8988T (cell line): ENCODE measurements around the gene PHC3.
"Not testable (repeated sequence)": the region's sequence is repeated elsewhere in the genome, so short reads cannot be mapped to it uniquely, and the experiment has no call there.

Experiments
- DNase-seq: peaks from one replicate; pipeline ENCODE4 v3.0.0; 2011

The PHC3 gene

DNA sequence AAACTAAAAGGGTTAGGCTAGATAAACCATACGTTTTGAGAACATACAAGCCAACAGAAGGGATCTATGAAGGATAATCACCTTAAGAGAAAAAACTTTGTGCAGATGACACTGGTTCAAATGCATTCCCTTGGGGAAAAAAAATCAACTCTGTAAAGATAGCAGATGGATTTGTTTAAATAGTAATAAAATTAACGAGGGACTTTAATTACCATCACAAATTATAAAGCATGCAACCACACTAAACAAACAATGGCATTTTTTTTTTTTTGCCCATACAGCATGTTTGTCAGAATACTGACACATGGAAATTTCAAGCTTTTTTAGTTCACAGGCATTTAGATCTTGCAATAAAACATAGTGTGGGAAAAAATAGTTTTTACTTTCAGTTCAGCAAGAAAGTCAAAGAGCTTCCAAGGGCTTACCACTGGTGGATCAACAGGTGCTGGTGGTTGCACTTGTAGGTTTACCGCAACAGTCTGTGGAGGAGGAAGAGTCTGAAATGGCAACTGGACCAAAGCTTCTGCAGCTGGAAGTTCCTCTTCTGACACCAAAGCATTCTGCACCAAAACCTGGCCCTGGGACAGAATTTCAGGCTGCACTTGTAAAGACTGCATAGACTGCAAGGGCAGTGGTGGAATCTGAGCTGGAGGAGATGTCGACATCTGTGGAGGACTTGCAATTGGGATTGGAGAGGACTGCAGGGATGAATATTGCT lies 53.1 kb downstream of the PHC3 start:
- DNase-seq: no peak

DNA sequence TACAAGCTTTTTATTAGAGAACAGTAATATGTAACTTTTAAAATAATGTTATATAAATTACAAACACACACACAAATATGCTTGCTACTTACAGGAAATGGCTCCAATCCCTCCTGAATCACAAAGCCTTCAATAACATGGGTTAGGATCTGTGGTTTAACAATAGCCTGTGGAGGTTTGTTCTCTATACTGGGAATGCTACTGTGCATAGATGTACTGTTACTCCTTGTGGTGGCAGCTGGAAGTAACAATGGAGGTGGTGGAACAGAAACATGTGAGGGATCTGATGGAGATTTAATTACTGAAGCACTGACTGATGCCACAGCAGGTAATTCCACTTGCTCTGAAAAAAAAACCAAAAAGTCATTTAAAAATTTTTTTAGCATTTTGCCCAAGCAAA lies 64.4 kb downstream of the PHC3 start:
- DNase-seq: no peak

DNA sequence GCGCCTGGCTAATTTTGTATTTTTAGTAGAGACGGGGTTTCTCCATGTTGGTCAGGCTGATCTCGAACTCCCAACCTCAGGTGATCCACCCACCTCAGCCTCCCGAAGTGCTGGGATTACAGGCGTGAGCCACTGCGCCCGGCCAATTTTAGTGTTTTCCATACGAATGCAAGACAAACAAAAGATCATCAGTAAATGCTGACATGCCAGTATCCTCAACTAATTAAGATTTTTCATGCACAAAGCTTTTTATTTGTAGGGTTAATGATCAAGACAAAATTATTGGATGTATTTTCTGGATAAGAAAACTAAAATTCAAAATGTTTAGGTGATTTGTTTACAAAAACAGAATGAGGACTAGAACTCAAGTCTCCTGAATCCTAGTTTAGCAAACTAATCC lies 67.4 kb downstream of the PHC3 start:
- DNase-seq: not testable (repeated sequence)

DNA sequence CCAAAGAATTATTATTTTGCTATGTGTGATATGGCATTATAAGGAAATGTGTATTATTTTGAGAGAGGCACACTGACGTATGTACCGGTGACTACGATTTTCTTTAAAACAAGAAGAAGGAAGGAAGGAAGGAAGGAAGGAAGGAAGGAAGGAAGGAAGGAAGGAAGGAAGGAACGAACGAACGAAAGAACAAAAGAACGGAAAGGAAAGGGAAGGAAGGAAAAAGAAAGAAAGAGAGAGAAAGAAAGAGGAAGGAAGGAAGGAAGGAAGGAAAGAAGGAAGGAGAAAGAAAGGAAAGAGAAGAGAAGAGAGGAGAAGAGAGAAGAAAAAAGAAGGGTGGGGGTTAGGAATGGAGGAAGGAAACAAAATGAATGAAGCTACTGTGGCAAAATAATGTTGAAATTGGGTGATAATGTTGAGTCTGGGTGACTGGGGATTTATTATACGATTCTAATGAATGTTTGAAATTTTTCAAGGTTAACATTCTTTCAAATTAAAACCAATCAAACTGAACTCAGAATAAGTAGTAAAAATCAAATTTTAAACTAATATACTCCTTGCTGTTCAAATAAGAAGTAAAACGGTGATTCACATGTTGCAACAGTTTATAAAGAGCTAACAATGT lies 70.3 kb downstream of the PHC3 start:
- DNase-seq: no peak

DNA sequence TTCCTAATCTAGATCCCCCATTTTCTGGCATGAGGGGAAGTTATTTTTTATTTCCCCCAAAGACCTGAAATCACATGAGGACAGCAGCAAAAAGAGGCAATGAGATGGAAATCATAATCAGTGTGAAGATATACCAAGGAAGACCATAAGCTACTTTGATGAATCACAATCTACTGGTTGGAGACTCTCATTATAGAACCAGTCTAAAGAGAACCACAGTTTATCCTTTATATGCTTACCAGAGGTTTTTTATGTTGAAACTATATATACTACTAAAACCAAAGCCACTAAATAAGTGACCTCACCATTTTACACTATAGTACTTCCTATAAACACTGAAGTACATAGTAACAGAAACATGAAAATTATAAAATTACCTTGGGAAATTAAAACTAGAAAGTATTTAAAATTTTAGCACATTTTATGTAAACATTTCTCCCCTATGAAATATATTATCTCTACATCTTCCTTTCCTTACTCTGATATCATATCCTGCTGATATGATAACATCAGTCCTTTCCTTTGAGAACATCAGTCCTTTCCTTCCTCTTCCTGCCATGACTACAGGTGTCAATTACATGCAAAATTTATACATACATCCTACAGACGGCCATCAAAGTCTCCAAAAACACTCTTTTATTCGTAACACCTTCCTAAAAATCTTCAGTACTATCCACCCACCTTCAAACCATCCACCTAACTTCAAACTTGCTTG lies 71.8 kb downstream of the PHC3 start:
- DNase-seq: no peak

DNA sequence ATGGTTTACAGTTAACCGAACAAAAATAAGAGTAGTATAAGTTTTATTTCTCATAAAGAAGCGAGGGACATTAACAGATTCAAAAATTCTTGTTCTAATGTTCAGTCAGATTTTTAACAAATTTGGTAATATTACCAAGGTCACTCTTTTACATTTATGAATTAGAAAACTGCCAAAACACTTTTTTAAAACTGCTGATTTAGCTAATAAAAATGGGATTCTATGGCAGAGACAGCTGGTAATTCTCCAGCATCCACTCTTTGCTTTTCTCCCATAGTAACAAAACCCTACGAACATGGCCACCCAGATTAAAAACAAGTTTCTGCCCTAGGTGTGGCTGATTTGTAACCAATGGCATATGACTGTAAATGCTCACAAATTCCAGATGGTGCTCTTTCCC lies 72.6 kb downstream of the PHC3 start:
- no peak for DNase-seq

DNA sequence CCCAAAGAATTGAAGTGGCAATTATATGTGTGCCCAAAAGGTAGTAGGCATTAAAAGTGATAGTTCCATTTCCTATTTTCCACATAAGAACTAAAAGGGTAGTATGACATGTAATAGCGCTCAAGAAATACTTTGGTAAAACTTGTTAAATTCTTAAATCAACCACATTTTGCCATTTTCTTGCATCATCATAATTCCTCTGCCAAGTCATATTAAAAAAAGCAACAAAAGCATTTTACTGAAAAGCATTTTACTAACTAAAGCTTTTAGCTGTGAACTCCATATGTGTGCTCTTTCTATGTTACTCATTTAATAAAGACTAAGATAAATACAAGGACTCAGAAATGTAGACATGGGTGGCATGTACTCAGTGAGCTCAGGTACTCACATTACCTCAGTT lies 73.6 kb downstream of the PHC3 start:
- DNase-seq: no peak

DNA sequence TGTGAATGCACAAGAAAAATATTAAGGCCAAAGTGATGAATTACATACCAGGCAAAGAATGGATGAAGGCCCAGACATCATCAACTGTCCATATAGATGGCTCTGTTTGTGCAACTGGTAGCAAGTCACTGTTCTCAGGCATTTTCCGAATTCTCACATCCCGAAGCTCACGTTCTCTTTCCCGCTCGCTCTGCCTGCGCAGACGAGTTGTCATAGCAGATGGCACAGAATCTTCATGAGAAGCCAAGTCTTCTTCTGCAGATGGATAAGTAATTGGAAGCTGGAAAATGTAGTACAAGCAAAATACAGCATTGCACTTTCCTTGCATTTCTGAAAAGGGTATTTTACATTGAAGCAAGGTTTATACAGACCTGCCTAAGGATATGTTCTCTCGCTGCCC lies 79.1 kb downstream of the PHC3 start:
- DNase-seq: no peak

DNA sequence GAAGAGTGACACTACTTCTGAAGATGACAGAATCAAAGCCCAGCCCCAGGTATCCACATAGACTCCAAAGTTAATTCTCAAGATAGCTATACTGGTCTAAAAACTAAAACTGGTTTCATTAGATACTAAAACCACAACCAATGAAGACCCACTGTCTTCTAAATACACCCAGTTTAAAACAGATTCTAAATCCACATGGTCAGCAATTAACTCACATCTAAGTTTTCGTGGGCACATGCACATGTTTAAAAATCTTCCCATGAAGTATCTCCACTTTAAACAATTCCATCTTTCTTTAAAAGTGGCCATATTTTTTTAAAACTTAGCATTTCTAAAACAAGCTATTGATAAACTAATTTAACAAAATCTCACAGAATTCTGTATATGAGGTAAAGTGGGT lies 80.6 kb downstream of the PHC3 start:
- no peak for DNase-seq

DNA sequence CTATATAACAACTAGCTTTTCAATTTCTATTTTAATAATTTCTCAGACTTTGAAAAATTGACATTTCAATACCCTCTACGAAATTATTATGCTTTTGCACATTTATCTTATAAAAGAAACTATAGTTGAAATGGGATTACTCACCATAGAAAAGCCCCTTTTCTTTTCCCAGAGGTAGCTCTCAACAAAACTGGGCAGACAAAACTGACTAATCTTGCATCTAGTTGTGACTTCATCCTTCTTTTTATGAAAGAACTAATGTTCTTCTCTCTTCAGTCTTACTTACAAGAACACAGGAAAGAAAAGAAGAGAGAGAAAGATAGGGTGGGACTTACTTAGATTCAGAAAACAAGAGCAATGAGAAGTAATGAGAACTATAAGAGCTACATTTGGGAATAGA lies 82.8 kb downstream of the PHC3 start:
- no peak for DNase-seq

DNA sequence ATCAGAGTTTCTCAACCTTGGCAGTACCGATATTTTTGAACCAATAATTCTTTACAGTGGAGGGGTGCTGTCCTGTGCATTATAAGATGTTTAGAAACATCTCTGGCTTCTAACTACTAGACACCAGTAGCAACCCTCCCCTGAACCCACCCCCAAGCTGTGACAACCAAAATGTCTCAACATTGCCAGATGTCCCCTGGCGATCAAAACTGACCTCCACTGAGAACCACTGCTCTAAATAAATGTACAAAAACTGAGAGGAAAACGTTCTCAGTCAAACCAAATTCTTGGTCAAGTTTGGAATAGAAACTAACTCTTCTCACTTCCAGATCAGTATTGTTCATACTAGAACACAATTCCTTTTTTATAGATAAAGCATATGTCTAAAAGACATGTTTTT lies 85.2 kb downstream of the PHC3 start:
- DNase-seq: no peak

DNA sequence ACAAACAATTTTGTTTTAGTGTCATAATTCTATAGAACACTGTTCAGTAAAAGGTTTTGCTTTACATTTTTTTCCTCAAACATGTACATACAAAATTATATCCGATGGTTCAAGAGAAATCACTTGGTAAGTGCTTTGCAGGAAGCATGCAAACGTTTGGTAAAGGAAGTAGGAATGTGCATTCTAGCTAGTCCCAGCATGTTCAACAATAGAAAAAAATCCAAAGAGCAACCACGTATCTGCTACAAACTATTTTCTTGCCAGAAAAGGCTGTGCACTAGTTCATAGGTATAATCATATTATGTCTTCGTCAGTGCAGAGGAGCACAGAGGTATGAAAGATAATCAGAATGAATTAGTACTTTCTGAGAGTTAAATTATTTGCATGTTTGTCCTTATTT lies 85.8 kb downstream of the PHC3 start:
- DNase-seq: no peak

DNA sequence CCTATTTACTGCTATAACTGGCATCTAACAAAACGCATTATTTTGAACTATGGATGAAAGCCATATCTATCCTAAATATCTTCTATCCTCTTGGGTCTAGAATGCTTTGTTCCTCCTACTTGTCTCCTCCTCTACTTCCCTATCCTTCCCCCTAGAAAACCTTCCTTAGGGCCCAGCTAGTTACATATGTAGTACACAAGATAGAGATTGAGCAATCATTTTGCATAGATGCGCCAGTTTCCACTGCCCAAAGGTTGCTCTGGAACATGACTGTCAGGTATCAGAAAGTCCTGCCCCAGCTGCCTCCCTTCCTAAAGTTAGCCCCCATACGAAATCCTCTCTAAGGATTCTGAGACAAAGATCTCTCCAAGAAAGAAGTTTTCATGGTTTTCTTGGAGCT lies 88.6 kb downstream of the PHC3 start:
- DNase-seq: no peak

DNA sequence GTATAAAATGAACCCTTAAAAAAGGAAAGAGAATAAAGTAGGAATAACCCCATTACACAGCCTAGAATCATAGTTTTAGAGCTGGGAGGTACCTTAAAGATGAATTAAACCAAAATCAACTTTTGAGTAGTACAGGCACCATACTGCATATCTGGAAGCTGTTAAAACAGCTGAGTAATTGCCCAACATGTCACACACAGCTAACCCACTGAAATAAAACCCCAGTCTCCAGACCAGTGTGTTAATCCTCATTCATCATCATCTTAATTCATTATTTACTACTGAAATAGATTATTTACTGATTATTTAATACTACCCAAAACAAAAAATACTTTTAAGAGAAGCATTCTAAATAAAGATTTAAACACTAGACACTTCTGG lies 90.9 kb downstream of the PHC3 start:
- DNase-seq: no peak

DNA sequence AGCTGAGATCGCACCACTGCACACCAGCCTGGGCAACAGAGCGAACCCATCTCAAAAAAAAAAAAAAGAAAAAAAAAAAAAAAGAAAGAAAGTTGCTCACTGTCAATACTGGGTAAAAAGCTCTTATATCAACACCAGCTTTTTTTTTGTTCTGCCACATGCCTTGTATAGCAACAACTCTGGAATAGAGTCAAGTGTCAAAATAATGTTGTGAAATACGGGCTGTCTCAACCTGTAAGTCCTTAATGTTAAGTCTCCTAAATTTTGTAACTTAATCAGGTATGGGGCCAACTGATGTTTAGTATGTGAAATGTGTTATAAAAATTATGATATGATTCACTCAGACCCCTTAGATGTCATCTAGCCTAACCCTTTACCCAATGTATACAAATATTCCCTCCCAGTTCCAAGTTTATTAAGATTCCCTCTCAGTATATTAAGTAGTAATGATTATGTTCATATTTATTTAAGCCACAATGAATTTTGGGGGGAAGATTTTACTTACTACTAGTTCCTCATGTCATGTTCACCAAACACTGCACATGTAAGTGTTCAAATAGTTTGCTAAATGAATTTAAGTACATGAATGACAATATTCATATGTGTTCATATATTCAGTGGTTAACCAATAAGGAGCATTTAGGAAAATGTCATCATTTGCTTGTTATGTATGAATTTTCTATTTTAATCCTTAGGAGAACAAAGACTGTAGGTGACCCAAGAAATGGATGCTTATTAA lies 91.5 kb downstream of the PHC3 start:
- no peak for DNase-seq

DNA sequence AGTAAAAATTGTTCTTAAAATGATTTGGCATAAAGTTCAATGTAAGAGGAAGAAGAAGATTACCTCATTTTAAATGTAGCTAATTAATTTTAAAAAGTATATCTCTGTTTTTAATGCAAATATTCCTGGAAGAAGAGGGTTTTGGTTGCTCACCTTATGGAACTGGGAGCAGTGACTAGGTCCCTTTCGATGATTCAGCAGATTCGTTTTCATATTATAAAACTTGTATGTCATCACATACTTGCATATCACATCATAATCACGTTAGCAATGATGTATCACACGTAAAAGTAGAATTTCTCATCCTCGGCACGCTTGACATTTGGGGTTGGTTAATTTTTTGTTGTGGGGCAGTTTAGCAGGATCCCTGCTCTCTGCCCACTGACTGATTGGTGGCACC lies 96.1 kb downstream of the PHC3 start:
- DNase-seq: no peak

DNA sequence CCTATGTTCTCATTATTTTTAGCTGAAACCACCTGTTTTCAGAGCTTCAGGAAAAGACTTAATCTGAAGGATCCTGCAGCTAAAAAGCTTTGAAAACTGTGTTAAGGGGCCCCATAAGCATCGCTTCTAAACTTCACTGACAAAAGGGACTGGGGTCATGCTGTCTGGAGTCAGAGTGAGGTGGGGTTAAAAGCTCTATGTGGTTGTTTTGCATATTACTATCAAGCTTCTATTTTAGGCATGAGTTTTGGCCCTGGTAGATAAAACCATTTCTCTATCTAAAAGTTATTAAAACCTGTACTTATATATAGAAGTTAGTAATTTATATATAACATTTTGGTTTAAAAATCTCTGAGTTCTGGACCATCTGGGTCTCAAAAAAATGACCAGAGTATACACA lies 98.2 kb downstream of the PHC3 start:
- DNase-seq: no peak

DNA sequence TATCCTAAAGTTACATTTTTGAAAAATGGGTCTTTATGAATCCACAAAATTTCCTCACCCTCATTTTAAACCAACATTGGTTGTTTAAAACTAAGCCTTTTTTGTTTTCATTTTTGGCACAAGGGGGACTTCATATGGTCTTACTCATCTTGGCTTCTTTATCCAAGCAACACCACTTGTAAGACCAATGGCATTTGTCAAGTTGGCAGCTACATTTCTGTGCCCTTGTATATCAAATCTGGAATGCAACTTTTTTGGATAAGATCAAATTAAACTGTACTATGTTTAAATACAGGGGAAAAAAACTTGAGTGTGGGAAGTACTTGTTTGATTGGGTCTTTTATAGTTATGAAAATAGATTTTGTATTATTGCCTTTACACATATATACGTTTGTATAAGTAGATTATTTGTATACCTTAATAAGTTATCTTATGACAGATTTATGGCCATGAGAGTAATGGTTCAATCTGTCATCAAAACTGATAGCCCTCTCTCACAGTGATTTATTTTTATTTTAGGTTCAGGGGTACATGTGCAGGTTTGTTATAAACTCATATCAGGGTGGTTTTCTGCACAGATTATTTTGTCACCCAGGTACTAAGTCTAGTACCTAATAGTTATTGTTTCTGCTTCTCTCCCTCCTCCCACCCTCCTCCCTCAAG lies 100.3 kb downstream of the PHC3 start:
- DNase-seq: no peak

DNA sequence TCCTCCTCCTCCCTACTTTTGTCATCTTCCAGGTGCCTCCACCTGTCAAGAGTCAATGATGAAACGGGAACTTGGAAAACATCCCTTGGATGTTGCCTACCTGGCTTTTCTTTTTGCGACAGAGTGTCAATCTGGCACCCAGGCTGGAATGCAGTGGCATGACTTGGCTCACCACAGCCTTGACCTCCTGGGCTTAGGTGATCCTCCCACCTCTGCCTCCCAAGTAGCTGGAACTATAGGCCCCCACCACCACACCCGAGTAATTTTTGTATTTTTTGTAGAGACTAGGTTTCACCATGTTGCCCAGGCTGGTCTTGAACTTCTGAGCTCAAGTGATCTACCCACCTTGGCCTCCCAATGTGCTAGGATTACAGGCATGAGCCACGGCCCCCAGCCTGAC lies 100.9 kb downstream of the PHC3 start:
- no peak for DNase-seq

DNA sequence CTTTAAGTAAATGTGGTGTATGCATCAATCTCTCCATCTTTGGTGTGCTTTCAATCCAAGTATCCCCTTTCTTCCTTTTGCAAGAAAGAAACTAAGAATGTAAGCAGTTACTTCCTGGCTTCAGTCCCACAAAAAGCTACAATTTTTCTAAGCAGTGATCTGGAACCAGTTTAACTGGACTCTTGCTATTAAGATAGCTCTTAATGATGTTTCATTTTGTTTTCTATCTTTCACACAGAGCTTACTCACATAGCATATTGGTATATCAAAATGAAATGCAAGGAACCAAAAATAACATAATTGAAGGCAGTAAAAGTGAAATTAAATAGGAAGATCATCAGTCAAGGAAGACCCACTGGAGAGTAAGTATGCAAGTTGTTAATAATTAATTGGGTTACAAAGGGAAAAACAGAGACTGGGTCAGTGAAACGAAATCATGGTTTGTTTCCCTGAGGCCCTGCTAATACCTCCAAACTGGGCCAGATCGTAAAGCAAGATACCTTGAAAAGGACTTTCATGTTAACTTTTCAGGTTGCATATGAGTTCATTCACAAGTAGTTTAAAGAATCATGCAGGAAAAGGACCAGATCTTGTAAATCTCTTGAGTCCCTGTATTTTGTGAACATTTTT lies 101.9 kb downstream of the PHC3 start:
- no peak for DNase-seq

DNA sequence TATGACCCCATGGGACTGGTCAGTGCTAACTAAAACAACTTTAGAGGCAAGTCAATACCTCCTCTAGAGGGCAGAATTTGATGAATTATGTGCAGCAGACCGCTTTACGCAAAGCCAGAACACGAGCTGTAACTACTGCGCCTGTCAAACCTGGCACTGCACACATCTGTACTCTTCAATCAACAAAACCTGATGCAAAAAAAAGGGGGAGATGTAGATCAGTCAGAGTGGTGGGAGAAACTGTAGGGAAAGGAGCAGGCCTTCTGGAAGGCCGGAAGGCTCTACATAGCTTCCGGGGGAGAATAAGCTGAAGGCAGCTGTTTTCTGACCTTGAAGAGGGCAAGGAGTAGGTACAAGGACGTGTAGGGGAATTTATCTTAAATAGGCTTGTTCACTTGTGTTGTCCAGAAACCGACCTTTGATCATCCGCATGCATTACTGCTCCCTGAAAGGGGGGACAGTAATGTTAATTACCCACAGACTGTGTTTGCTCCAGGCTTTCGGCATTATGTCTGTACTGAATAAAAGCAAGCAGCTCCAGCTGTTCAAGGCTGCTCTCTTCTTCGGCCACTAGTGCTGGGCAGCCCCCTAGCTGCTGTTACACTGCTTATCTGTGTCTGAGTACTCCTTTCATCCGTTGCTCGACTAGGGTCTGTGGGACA lies 102.8 kb downstream of the PHC3 start:
- no peak for DNase-seq

DNA sequence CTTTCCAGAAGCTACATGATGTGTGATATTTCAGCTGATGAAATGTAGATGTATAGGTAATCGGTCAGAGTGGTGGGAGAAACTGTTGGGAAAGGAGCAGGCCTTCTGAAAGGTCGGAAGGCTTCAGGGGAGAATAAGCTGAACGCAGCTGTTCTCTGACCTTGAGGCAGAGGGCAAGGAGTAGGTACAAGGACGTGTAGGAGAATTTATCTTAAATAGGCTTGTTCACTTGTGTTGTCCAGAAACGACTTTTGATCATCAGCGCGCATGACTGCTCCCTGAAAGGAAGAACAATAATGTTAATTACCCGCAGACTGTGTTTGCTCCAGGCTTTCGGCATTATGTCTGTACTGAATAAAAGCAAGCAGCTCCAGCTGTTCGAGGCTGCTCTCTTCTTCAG lies 104.2 kb downstream of the PHC3 start:
- DNase-seq: no peak
